Loucy (cell line): ENCODE measurements around the gene ABCA6.

Experiments used
- CTCF ChIP-seq: fragments of 200-600 bp; sonication (generic); conservative IDR thresholded peaks from 2 replicates; pipeline ENCODE4 v1.5.1; 2014; ENCODE audit warnings: mild to moderate bottlenecking, antibody characterized with exemption, low read length
- EZH2phosphoT487 ChIP-seq: fragments of 200-600 bp; IDR thresholded peaks from 2 replicates; pipeline ENCODE4 v1.6.1; 2018; ENCODE audit warnings: antibody characterized with exemption, mild to moderate bottlenecking, moderate library complexity, borderline replicate concordance

- no peak for TF ChIP-seq CTCF
- no peak for TF ChIP-seq EZH2phosphoT487
Observed at GRCh38 chr17:69047368-69048263, 94.1 kb downstream of the ABCA6 start.
